Astrocyte of the hippocampus (primary cell): ENCODE results near the gene UBL4A.

Source experiments
- DNase-seq: peaks from one replicate; pipeline ENCODE4 v3.0.0; 2011; ENCODE audit warnings: low read depth, low spot score

UBL4A gene

GRCh38 chrX:154486396-154487207, at the start of gene UBL4A:
Gene UBL4A (minus strand): TSS chrX:154486615. CDS start chrX:154486584, 31 bp downstream.
- DNase-seq, result peak; percentile 77

GRCh38 chrX:154535892-154536291, 49.5 kb upstream of the UBL4A start:
- DNase-seq, result no peak

- DNase-seq, result peak; percentile 90
Measured at GRCh38 chrX:154534526-154535322, 48.3 kb upstream of the UBL4A start.

GRCh38 chrX:154532690-154533089, 46.3 kb upstream of the UBL4A start:
- DNase-seq, result no peak

GRCh38 chrX:154531626-154532025, 45.2 kb upstream of the UBL4A start:
- peak; percentile 88 for DNase-seq

- no peak for DNase-seq
Measured at GRCh38 chrX:154530286-154530685, 43.9 kb upstream of the UBL4A start.

GRCh38 chrX:154529206-154529612, 42.8 kb upstream of the UBL4A start:
- no peak for DNase-seq

- peak; percentile 84 for DNase-seq
Measured at GRCh38 chrX:154526901-154527675, 40.7 kb upstream of the UBL4A start.

- DNase-seq, result no peak
Measured at GRCh38 chrX:154525606-154526490, 39.4 kb upstream of the UBL4A start.

- DNase-seq, result no peak
Measured at GRCh38 chrX:154519389-154519788, 33.0 kb upstream of the UBL4A start.

GRCh38 chrX:154517101-154517781, 30.8 kb upstream of the UBL4A start:
- no peak for DNase-seq

- DNase-seq, result peak; percentile 65
Measured at GRCh38 chrX:154516656-154517100, 30.3 kb upstream of the UBL4A start.

- DNase-seq, result peak; percentile 95
Measured at GRCh38 chrX:154515966-154516655, 29.7 kb upstream of the UBL4A start, which contains the start of gene FAM3A. Gene FAM3A (minus strand): TSS chrX:154516232. CDS start chrX:154515772, 460 bp downstream.

- DNase-seq, result peak; percentile 23
Measured at GRCh38 chrX:154515090-154515965, 28.9 kb upstream of the UBL4A start.

GRCh38 chrX:154513716-154514115, 27.3 kb upstream of the UBL4A start:
- DNase-seq, result no peak

- no peak for DNase-seq
Measured at GRCh38 chrX:154512879-154513553, 26.6 kb upstream of the UBL4A start.

GRCh38 chrX:154511761-154512160, 25.3 kb upstream of the UBL4A start:
- no peak for DNase-seq

GRCh38 chrX:154509455-154509854, 23.0 kb upstream of the UBL4A start:
- DNase-seq, result no peak
